Left ventricle myocardium inferior (tissue), 1 donor: ENCODE data around the gene ACR. TPM values are rescaled to one million over a fixed set of nuclear protein-coding genes. Genes with fewer than 3 reads are reported as not detected.

Source experiments
- DNase-seq: peaks from one replicate; pipeline ENCODE4 v3.0.0-alpha.2; 2020
- H3K27ac ChIP-seq: fragments of 200-600 bp; replicated peaks from 2 replicates; pipeline ENCODE4 v1.8.0; 2021
- H3K27me3 ChIP-seq: fragments of 200-600 bp; 2 replicates; pipeline ENCODE4 v1.8.0; 2021; ENCODE audit warnings: low read depth
- H3K36me3 ChIP-seq: fragments of 200-600 bp; 2 replicates; pipeline ENCODE4 v1.8.0; 2021
- H3K4me1 ChIP-seq: fragments of 200-600 bp; 2 replicates; pipeline ENCODE4 v1.8.0; 2021
- H3K4me3 ChIP-seq: fragments of 200-600 bp; 2 replicates; pipeline ENCODE4 v1.8.0; 2021; ENCODE audit warnings: mild to moderate bottlenecking, moderate library complexity
- H3K9me3 ChIP-seq: fragments of 200-600 bp; replicated peaks from 2 replicates; pipeline ENCODE4 v1.8.0; 2021
- intact Hi-C: fragments of 100-400 bp; cut with micrococcal nuclease; formaldehyde crosslinking; loops from one replicate; pipeline ENCODE4 v1.11.0; 2022
- total RNA-seq: library from RNA; stranded (reverse); fragmentation: NEBNext Ultra II Directional; extraction: Animal tissue kit (Norgen Biotek cat#: 25700); gene quantifications from one replicate; pipeline ENCODE4 v1.2.1, GENCODE V29; 2021
- TF ChIP-seq, protein P1 (sequence below): fragments of 200-600 bp; IDR thresholded peaks from 2 replicates; pipeline ENCODE4 v1.8.0; 2021; ENCODE audit warnings: antibody characterized with exemption, mild to moderate bottlenecking, borderline replicate concordance
- donor health status: DM: no; HTN: yes; CAD: no; lungs with severe emphysema.

Gene ACR
- total RNA-seq, 1 donor from 2014 or later, result 0.30 TPM

DNA sequence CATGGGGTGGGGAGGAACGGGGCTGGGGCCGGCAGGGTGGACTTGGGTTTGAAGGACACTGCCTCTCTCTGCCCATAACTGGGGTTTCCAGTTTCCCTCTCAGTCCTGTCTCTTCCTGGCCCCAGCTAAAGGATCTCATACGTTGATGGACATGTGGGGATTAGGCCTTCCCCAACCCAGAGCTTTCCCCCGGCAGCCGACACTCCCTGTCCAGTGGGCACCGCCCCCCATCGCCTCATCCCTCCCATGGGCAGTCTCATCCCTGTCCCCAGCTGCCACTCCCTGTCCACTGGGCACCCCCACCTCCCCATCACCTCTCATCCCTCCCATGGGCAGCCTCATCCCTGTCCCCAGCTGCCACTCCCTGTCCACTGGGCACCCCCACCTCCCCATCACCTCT is 22.2 kb upstream of the ACR start:
- H3K9me3 ChIP-seq, result no peaks in the 10 kb centered on the region
- intact Hi-C loops, result no loop called here
- DNase-seq, result no peak
- TF ChIP-seq, protein P1, sequence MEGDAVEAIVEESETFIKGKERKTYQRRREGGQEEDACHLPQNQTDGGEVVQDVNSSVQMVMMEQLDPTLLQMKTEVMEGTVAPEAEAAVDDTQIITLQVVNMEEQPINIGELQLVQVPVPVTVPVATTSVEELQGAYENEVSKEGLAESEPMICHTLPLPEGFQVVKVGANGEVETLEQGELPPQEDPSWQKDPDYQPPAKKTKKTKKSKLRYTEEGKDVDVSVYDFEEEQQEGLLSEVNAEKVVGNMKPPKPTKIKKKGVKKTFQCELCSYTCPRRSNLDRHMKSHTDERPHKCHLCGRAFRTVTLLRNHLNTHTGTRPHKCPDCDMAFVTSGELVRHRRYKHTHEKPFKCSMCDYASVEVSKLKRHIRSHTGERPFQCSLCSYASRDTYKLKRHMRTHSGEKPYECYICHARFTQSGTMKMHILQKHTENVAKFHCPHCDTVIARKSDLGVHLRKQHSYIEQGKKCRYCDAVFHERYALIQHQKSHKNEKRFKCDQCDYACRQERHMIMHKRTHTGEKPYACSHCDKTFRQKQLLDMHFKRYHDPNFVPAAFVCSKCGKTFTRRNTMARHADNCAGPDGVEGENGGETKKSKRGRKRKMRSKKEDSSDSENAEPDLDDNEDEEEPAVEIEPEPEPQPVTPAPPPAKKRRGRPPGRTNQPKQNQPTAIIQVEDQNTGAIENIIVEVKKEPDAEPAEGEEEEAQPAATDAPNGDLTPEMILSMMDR, result no peak
- peak overlapping the region; percentile 76 for H3K27ac ChIP-seq
- peaks cover 18% of the 10 kb centered on the region for H3K27me3 ChIP-seq
- no peak overlapping the region for H3K4me3 ChIP-seq
- peaks cover 9% of the 10 kb centered on the region for H3K36me3 ChIP-seq
- H3K4me1 ChIP-seq, result peaks cover 51% of the 10 kb centered on the region

DNA sequence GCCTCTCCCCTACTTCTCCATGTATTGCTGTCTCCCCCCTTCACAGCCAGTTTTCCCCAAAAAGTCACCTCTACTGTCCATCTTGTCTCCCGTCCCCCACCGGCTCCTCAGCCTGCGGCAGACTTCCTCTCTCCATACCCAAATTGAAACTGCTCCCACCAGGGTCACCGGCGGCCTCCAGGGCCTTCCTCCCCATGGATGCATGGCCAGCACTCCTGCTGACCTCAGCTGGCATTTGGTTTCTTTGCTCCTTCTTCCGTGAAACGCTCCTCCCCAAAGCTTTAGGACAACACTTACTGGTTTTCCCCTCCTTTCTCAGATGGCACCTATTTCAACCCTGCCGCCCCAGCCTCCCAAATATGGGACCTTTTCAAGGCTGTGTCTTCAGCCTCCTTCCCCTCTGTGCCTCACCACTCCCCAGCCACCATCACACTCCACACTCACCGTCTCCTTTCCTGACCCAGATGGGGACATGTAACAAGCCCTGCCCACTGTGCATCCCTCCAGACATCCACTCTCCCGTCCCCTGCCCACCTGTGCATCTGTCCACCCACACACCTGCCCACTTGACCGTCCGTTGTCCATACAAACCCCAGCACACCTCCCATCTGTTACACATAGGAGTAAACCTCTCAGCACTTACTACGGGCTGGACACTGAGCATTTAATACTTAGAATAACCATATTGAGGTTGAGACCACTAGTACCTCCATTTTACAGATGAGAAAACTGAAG is 21.5 kb upstream of the ACR start:
- Histone ChIP-seq H3K4me3 (no peak overlapping the region), H3K9me3 (no peaks in the 10 kb centered on the region), H3K4me1 (peaks cover 51% of the 10 kb centered on the region), H3K27me3 (peaks cover 24% of the 10 kb centered on the region), H3K36me3 (peaks cover 10% of the 10 kb centered on the region), H3K27ac (peak overlapping the region; percentile 76)
- intact Hi-C loops, result no loop called here
- DNase-seq, result no peak
- TF ChIP-seq, protein P1, result no peak

- no peak for DNase-seq
- H3K9me3 ChIP-seq, result no peaks in the 10 kb centered on the region
- no peak overlapping the region for H3K4me3 ChIP-seq
- peaks cover 38% of the 10 kb centered on the region for H3K27me3 ChIP-seq
- TF ChIP-seq, protein P1, result no peak
- intact Hi-C loops, result no loop called here
- H3K27ac ChIP-seq, result no peak overlapping the region
- peaks cover 51% of the 10 kb centered on the region for H3K4me1 ChIP-seq
- H3K36me3 ChIP-seq, result peaks cover 18% of the 10 kb centered on the region
Observed at GRCh38 chr22:50717709-50718351, 20.2 kb upstream of the ACR start.

DNA sequence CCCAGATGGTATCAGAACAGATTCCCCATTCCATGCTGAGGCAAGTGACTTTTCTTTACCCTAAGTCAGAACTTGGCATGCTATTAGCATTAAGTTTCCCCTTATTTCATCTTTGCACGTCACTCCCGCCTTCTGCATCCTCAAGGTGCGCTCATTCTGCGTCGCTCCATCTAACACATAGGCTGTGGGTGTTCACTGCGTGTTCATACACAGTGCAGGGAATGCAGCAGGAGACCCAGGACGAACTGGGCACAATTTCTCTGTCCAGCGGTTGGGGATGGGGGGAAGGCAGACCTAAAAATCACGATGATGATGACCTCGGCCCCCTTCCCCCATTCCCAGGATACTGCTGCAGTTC is 19.7 kb upstream of the ACR start:
- no peak overlapping the region for H3K27ac ChIP-seq
- no peak overlapping the region for H3K4me3 ChIP-seq
- no peak for DNase-seq
- TF ChIP-seq, protein P1, result no peak
- peaks cover 42% of the 10 kb centered on the region for H3K27me3 ChIP-seq
- H3K36me3 ChIP-seq, result peaks cover 18% of the 10 kb centered on the region
- H3K9me3 ChIP-seq, result no peaks in the 10 kb centered on the region
- peaks cover 51% of the 10 kb centered on the region for H3K4me1 ChIP-seq
- intact Hi-C loops, result no loop called here

GRCh38 chr22:50719814-50720300 is 18.1 kb upstream of the ACR start:
- intact Hi-C loops, result no loop called here
- Histone ChIP-seq H3K36me3 (peaks cover 24% of the 10 kb centered on the region), H3K4me3 (peak overlapping the region; percentile 41), H3K9me3 (no peaks in the 10 kb centered on the region), H3K27ac (no peak overlapping the region), H3K27me3 (peaks cover 42% of the 10 kb centered on the region), H3K4me1 (peaks cover 51% of the 10 kb centered on the region)
- TF ChIP-seq, protein P1, result no peak
- no peak for DNase-seq
